Heart right ventricle (tissue), 16 donors: ENCODE data around the gene LGR6. TPM values are rescaled to one million over a fixed set of nuclear protein-coding genes. Genes with fewer than 3 reads are reported as not detected.
"Not testable (repeated sequence)": the region's sequence is repeated elsewhere in the genome, so short reads cannot be mapped to it uniquely, and the experiment has no call there.

ENCODE experiments used
- ATAC-seq, 8 donors: fragments of 200-7000 bp; cut with Tn5 transposase; one replicate each; pipeline ENCODE4 v1.9.1; 2020; ENCODE audit warnings: mild to moderate bottlenecking in 8 of 8, moderate library complexity in 8 of 8, moderate number of reproducible peaks in 1 of 8
- DNase-seq, 2 donors: peaks; one replicate each; pipeline ENCODE4 v3.0.0-alpha.2; 2020
- H3K27ac ChIP-seq, 10 donors: fragments of 200-600 bp; sonication (generic) in 2 of 10; one replicate each; pipeline versions ENCODE4 v1.5.0 to v1.8.0; 2020 to 2022; ENCODE audit warnings: mild to moderate bottlenecking in 3 of 10
- H3K27me3 ChIP-seq, 7 donors: fragments of 200-600 bp; one replicate each; pipeline ENCODE4 v1.8.0; 2021 to 2022; ENCODE audit warnings: mild to moderate bottlenecking in 2 of 7
- H3K36me3 ChIP-seq, 9 donors: fragments of 200-600 bp; sonication (generic) in 1 of 9; one replicate each; pipeline versions ENCODE4 v1.5.0 to v1.8.0; 2020 to 2022; ENCODE audit warnings: mild to moderate bottlenecking in 2 of 9
- H3K4me1 ChIP-seq, 9 donors: fragments of 200-600 bp; sonication (generic) in 1 of 9; one replicate each; pipeline versions ENCODE4 v1.5.0 to v1.8.0; 2020 to 2022; ENCODE audit warnings: mild to moderate bottlenecking in 4 of 9
- H3K4me3 ChIP-seq, 10 donors: fragments of 200-600 bp; sonication (generic) in 2 of 10; one replicate each; pipeline versions ENCODE4 v1.5.0 to v1.8.0; 2020 to 2022; ENCODE audit warnings: mild to moderate bottlenecking in 7 of 10, moderate library complexity in 2 of 10
- H3K9me3 ChIP-seq, 11 donors: fragments of 200-600 bp in 10 of 11; sonication (generic) in 2 of 11; one replicate each; pipeline versions ENCODE4 v1.5.0 to v1.8.0; 2013 to 2022; ENCODE audit warnings: mild to moderate bottlenecking in 2 of 11, control low read depth in 1 of 11, moderate library complexity in 1 of 11
- WGBS, 2 donors: extraction: QIAGEN DNeasy Blood & Tissue Kit; methylation state at CpG; one replicate each; pipeline ENCODE4 v1.1.7; 2013; ENCODE audit warnings: inconsistent platforms in 1 of 2; 5-methylcytosine and 5-hydroxymethylcytosine counted together
- intact Hi-C, 10 donors: fragments of 100-400 bp; cut with DNase I; formaldehyde crosslinking; loops; one replicate each; pipeline versions ENCODE4 v1.11.1 to v1.14.2; 2022
- long read RNA-seq, 3 donors: library from polyadenylated mRNA; unstranded; transcript quantifications; one replicate each; pipeline ENCODE4 v2.0.0, GENCODE V29; 2020 to 2021
- polyA plus RNA-seq, 2 donors: library from polyadenylated mRNA; stranded (reverse); fragments of 200-250 nt; gene quantifications; one replicate each; pipeline ENCODE4 v1.2.3, GENCODE V29; 2013
- total RNA-seq, 10 donors: library from RNA; stranded (reverse); fragmentation: NEBNext Ultra II Directional in 3 of 10; extraction: Animal tissue kit (Norgen Biotek cat#: 25700) in 3 of 10; gene quantifications; one replicate each; pipeline versions ENCODE4 v1.2.1 to v1.2.4, GENCODE V29; 2021 to 2023
- TF ChIP-seq, protein P1 (sequence below), 9 donors: fragments of 200-600 bp; sonication (generic) in 2 of 9; IDR thresholded peaks; one replicate each; pipeline versions ENCODE4 v1.5.0 to v1.8.0; 2021 to 2022; ENCODE audit warnings: antibody characterized with exemption in 9 of 9, mild to moderate bottlenecking in 5 of 9, moderate library complexity in 1 of 9
- donor health status: Arrhythmogenic right ventricular cardiomyopathy.
- donor health status: ischemic (EF 13 %, LVEDD 7.1; RV severe dilation, severe dysfunction).
- donor health status: healthy with polysubstance abuse.
- donor health status: DM: no; HTN: yes; CAD: no.
- donor health status: DM: no; HTN: no; CAD: no.
- donor health status: ischemic (EF 25% LVEDD 6.9; RV normal size, moderate dysfunction).
- donor health status: ischemic (EF 25% LVEDD 5.7; RV mildly dilated, moderate dysfunction).
- donor health status: healthy.
- donor health status: DM: yes; HTN: yes; CAD: no.
- donor health status: Ischemic cardiomyopathy.
- donor health status: ischemic (EF 35%, LVEDD 5.7; RV mildly dilated, moderate dysfunction).
- donor health status: nonischemic (EF 11% LVEDD 7.7; RV severe dilation, severe dysfunction).
- donor health status: DM: yes; HTN: yes; CAD: no.
- donor health status: PGD.
- donor health status: ischemic (EF 29% LVEDD 5.4; RV normal size, mild dysfunction).
- donor health status: nonischemic (EF 23%, LVEDD 6.1; RV moderate dilation, normal function).

LGR6 gene, protein sequence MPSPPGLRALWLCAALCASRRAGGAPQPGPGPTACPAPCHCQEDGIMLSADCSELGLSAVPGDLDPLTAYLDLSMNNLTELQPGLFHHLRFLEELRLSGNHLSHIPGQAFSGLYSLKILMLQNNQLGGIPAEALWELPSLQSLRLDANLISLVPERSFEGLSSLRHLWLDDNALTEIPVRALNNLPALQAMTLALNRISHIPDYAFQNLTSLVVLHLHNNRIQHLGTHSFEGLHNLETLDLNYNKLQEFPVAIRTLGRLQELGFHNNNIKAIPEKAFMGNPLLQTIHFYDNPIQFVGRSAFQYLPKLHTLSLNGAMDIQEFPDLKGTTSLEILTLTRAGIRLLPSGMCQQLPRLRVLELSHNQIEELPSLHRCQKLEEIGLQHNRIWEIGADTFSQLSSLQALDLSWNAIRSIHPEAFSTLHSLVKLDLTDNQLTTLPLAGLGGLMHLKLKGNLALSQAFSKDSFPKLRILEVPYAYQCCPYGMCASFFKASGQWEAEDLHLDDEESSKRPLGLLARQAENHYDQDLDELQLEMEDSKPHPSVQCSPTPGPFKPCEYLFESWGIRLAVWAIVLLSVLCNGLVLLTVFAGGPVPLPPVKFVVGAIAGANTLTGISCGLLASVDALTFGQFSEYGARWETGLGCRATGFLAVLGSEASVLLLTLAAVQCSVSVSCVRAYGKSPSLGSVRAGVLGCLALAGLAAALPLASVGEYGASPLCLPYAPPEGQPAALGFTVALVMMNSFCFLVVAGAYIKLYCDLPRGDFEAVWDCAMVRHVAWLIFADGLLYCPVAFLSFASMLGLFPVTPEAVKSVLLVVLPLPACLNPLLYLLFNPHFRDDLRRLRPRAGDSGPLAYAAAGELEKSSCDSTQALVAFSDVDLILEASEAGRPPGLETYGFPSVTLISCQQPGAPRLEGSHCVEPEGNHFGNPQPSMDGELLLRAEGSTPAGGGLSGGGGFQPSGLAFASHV
- total RNA-seq (10 to 100 TPM in 2 of 10 donors, 1 to 10 TPM in 3, under 1 TPM in 5; 0.19 to 13.5 (median 1.0) TPM), polyA plus RNA-seq (1 to 10 TPM; 3.2 to 3.7 TPM)
- long read RNA-seq, donor 1, partial matches to known transcripts, result 9 of 12 reads
- long read RNA-seq, donor 1, other reads (novel, unspliced or antisense), result 3 of 12 reads
- long read RNA-seq, donor 2, partial matches to known transcripts, result 9 of 17 reads
- long read RNA-seq, donor 2, other reads (novel, unspliced or antisense), result 8 of 17 reads
- long read RNA-seq, donor 3, partial matches to known transcripts, result 19 of 34 reads
- long read RNA-seq, donor 3, other reads (novel, unspliced or antisense), result 14 of 34 reads

DNA sequence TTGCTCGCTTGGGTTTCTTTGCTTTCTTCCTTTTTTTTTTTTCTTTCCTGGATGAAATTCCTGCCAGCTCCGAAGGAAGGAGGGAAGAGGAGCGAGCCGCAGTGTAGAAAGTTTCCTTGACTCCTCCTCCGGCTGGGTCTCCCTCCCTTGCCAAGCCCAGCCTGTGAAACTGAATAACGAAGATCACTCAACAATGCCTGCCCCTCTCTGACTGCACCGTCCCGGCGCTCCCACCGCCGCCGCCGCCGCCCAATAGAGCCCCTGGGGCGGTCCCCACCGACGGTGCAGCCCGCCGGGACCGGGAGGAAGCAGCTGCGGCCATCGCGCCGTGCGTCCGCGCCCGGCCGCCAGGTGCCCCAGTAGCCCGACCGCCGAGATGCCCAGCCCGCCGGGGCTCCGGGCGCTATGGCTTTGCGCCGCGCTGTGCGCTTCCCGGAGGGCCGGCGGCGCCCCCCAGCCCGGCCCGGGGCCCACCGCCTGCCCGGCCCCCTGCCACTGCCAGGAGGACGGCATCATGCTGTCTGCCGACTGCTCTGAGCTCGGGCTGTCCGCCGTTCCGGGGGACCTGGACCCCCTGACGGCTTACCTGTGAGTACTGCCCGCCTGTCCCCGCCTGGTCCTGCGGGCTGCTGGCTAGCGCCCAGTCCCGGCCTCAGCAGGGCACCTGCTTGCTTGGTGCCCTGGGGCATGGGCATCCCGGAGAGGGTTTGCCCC lies at the start of gene LGR6:
Gene LGR6, plus strand, starts transcription at position 186 of the 714 bp plus-strand sequence. Its CDS starts 191 bp downstream, at position 377.
- Histone ChIP-seq H3K4me3 (peak within 1 kb of the TSS in 8 of 10 donors; percentile 16 to 40 (median 26)), H3K27me3 (peaks cover 0 to 34% (median 24%) of the 10 kb centered on the region in 7 donors), H3K36me3 (no peaks in the 10 kb centered on the region), H3K27ac (no peak within 1 kb of the TSS), H3K4me1 (peaks cover 0 to 11% (median 6%) of the 10 kb centered on the region in 9 donors), H3K9me3 (no peaks in the 10 kb centered on the region)
- DNase-seq (no peak), ATAC-seq (peak in 7 of 8 donors; percentile 7 to 63 (median 29))
- intact Hi-C loops, result loop anchor here in 7 of 10 donors (1.0 to 5.0 kb wide), 4 partner anchors 11 to 524 kb away; no protein-coding TSS in a partner anchor
- TF ChIP-seq, protein P1, sequence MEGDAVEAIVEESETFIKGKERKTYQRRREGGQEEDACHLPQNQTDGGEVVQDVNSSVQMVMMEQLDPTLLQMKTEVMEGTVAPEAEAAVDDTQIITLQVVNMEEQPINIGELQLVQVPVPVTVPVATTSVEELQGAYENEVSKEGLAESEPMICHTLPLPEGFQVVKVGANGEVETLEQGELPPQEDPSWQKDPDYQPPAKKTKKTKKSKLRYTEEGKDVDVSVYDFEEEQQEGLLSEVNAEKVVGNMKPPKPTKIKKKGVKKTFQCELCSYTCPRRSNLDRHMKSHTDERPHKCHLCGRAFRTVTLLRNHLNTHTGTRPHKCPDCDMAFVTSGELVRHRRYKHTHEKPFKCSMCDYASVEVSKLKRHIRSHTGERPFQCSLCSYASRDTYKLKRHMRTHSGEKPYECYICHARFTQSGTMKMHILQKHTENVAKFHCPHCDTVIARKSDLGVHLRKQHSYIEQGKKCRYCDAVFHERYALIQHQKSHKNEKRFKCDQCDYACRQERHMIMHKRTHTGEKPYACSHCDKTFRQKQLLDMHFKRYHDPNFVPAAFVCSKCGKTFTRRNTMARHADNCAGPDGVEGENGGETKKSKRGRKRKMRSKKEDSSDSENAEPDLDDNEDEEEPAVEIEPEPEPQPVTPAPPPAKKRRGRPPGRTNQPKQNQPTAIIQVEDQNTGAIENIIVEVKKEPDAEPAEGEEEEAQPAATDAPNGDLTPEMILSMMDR (IDR thresholded peaks at IDR 0.05), result peak in 2 of 9 donors; percentile 23 to 24
- 2 to 4% methylated on average over 59 to 61 of the region's 61 CpGs for WGBS, 2 donors

DNA sequence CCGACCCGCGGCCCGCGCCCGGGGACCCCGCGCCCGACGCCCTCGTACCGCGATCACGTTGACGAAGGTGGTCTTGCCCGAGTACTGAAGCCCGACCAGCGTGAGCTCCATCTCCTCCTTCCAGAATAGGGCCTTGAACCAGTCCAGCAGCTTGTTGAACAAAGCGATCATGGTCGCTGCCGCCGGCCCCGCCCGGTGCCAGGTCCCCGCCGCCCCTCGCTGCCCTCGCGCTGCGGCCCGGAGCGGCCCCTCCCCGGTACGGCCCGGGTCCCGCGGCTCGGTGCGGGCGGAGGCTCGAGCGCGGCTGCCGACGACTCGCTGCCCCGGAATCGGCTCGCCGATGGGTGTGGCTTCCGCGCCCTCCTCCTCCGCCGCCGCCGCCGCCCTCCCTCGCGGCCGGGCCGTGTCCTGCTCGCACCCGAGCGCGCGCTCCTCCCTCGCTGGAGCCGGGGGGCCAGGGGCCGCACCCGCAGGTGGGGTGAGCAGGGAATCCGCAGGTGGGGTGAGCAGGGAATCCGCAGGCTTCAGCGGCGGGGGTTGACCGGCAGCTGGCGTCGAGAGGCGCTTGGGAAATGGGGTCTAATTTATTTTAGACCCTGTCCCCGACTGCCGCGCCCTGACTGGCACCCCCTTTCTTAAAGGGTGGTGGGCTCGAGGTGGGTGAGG lies 49.1 kb upstream of the LGR6 start, which contains the start of gene ARL8A:
Gene ARL8A, minus strand, starts transcription at position 336 of the 666 bp plus-strand sequence. Its CDS starts 165 bp downstream, at position 171.
- intact Hi-C loops, result no loop called here
- Histone ChIP-seq H3K4me3 (peak within 1 kb of the TSS; percentile 80 to 99 (median 96)), H3K27me3 (no peaks in the 10 kb centered on the region), H3K4me1 (peaks cover 13 to 43% (median 30%) of the 10 kb centered on the region in 9 donors), H3K9me3 (no peaks in the 10 kb centered on the region), H3K36me3 (peaks cover 0 to 14% (median 0%) of the 10 kb centered on the region in 9 donors), H3K27ac (peak within 1 kb of the TSS; percentile 87 to 98 (median 95))
- DNase-seq, result peak; percentile 72 to 80
- TF ChIP-seq, protein P1 (IDR thresholded peaks at IDR 0.05), result no peak
- 0 to 1% methylated on average over 58 to 82 of the region's 82 CpGs for WGBS, 2 donors
- peak; percentile 68 to 90 (median 79) for ATAC-seq

DNA sequence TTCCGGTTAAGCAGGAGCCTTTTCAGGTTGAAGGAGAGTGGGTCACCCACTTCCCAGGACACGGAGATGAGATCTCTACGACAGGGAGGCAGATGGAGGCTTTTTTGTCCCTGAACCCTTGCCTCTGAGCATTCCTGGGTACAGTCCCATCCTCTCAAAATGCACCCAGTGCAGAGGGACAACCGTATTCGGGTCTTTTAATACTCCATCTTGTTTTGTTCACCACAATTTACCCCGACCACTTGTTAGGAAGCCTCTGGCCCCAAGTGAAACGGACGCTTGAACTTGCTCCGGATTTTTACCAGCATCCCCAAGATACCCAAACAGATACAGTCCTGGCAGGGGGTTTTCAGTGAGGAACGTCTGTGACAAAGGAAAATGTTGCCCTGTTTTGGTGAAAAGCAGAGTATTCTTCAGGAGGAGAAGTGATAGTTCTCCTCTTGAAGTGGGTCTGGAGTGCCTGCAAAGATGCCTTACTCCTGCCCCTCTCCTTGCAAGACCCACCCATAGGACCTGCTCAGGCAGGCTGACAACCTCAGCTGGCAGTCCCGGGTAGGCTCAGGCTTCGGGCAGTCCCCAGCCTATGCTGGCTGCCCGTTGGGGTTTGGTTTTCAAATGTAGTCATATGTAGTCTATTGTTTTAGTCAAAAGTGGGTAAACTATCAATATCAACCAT lies 48.4 kb upstream of the LGR6 start:
- no peaks in the 10 kb centered on the region for H3K9me3 ChIP-seq
- H3K4me1 ChIP-seq, result peaks cover 13 to 43% (median 30%) of the 10 kb centered on the region in 9 donors
- intact Hi-C loops, result no loop called here
- peak overlapping the region; percentile 80 to 99 (median 96) for H3K4me3 ChIP-seq
- peak overlapping the region; percentile 87 to 98 (median 95) for H3K27ac ChIP-seq
- WGBS, 2 donors, result 11 to 12% methylated on average over 13 of the region's 13 CpGs
- TF ChIP-seq, protein P1 (IDR thresholded peaks at IDR 0.05), result no peak
- DNase-seq, result no peak
- peaks cover 0 to 18% (median 0%) of the 10 kb centered on the region in 9 donors for H3K36me3 ChIP-seq
- H3K27me3 ChIP-seq, result no peaks in the 10 kb centered on the region
- ATAC-seq, result peak in 4 of 8 donors; percentile 4 to 18 (median 8)

DNA sequence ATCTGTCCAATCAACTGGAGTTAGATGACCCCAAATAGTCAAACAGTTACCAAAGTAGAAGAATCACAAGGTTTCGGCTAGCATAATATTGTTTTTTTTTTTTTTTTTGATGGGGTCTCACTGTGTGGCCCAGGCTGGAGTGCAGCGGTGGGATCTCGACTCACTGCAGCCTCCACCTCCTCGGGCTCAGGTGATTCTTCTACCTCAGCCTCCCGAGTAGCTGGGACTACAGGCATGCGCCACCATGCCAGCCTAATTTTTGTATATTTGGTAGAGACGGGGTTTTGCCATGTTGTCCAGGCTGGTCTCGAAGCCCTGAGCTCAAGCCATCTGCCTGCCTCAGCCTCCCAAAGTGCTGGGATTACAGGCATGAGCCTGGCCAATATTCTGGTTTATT lies 47.9 kb upstream of the LGR6 start:
- H3K27me3 ChIP-seq, intact Hi-C loops, DNase-seq, ATAC-seq, H3K9me3 ChIP-seq: not testable (repeated sequence)
- WGBS, 2 donors, result 96 to 97% methylated on average over 8 of the region's 8 CpGs
- Histone ChIP-seq H3K27ac (peak overlapping the region in 1 of 10 donors; percentile 96), H3K4me3 (peak overlapping the region in 3 of 10 donors; percentile 98 to 99 (median 99)), H3K4me1 (peaks cover 13 to 39% (median 28%) of the 10 kb centered on the region in 9 donors), H3K36me3 (peaks cover 0 to 23% (median 0%) of the 10 kb centered on the region in 9 donors)
